Panc1 (cell line): Measurements from ENCODE around the gene FBXO31. TPM values are rescaled to one million over a fixed set of nuclear protein-coding genes. Genes with fewer than 3 reads are reported as not detected.

Experiments
- ATAC-seq: fragments of 200-7000 bp; cut with Tn5 transposase; 2 replicates; pipeline ENCODE4 v1.9.1; 2020; ENCODE audit warnings: mild to moderate bottlenecking, moderate library complexity
- BruUV-seq: library from RNA; stranded (reverse); fragments of 400-500 nt; replicated peaks from 2 replicates; lab custom pipeline; 2021; lab: Mats Ljungman, UMichigan
- CTCF ChIA-PET: fragments of 300-600 bp; sonication (Branson Sonifier 250); formaldehyde crosslinking; loops from one replicate; lab custom pipeline; 2022; ENCODE audit warnings: antibody characterized with exemption; lab: Charles Lee
- POLR2A ChIA-PET: fragments of 300-600 bp; sonication (Branson Sonifier 250); formaldehyde crosslinking; loops from one replicate; lab custom pipeline; 2022; ENCODE audit warnings: antibody characterized with exemption; lab: Charles Lee
- DNase-seq: peaks from one replicate; pipeline ENCODE4 v3.0.0-alpha.2; 2010; ENCODE audit warnings: low read depth, low spot score
- H3K27ac ChIP-seq: 2 replicates; pipeline ENCODE4 v1.5.1; 2011; ENCODE audit warnings: mild to moderate bottlenecking, low read length, inconsistent platforms
- H3K27me3 ChIP-seq: fragments of 200-500 bp; sonication (Bioruptor generic); 2 replicates; pipeline ENCODE4 v1.6.0; 2014; ENCODE audit warnings: low read length, inconsistent platforms; ENCODE audit not compliant: control insufficient read depth, insufficient read depth
- H3K36me3 ChIP-seq: fragments of 200-500 bp; sonication (Bioruptor generic); 2 replicates; pipeline ENCODE4 v1.5.1; 2014; ENCODE audit warnings: inconsistent platforms, mild to moderate bottlenecking, low read length, moderate library complexity; ENCODE audit not compliant: control insufficient read depth, insufficient read depth
- H3K4me1 ChIP-seq: 2 replicates; pipeline ENCODE4 v1.5.1; 2011; ENCODE audit warnings: inconsistent platforms, mild to moderate bottlenecking, low read length, moderate library complexity; ENCODE audit not compliant: control insufficient read depth, insufficient read depth
- H3K4me3 ChIP-seq, 2 experiments: 2 replicates each; pipeline ENCODE4 v1.5.1; 2011 to 2012; ENCODE audit warnings: low read depth in 2 of 2, low read length in 2 of 2, mild to moderate bottlenecking in 2 of 2, inconsistent platforms in 1 of 2, moderate library complexity in 1 of 2
- H3K9me3 ChIP-seq: fragments of 200-500 bp; sonication (Bioruptor generic); 2 replicates; pipeline ENCODE4 v1.5.1; 2014; ENCODE audit warnings: low read depth, mild to moderate bottlenecking, inconsistent platforms, low read length, moderate library complexity; ENCODE audit not compliant: control insufficient read depth, insufficient read depth
- POLR2AphosphoS5 ChIP-seq: IDR thresholded peaks from 2 replicates; pipeline ENCODE4 v1.6.1; 2012; ENCODE audit warnings: mild to moderate bottlenecking, low read depth, low read length, moderate library complexity
- SIN3A ChIP-seq: IDR thresholded peaks from 2 replicates; pipeline ENCODE4 v1.6.1; 2012; ENCODE audit warnings: low read depth, mild to moderate bottlenecking, low read length, moderate library complexity, borderline replicate concordance; ENCODE audit not compliant: insufficient read depth
- TCF7L2 ChIP-seq: IDR thresholded peaks from 2 replicates; pipeline ENCODE4 v1.6.1; 2011; ENCODE audit warnings: mild to moderate bottlenecking, low read depth, low read length, inconsistent platforms
- in situ Hi-C: cut with HindIII; loops from 2 replicates; pipeline ENCODE4 v1.10.0; 2016; ENCODE audit warnings: low sequenced_read_pairs, low pct_unique_long_range_greater_than_20kb
- intact Hi-C: fragments of 100-400 bp; cut with micrococcal nuclease; formaldehyde crosslinking; loops from one replicate; pipeline ENCODE4 v1.10.0; 2022; ENCODE audit not compliant: unreplicated experiment
- total RNA-seq: library from RNA; stranded (reverse); gene quantifications from one replicate; pipeline ENCODE4 v1.2.1, GENCODE V29; 2021; ENCODE audit not compliant: unreplicated experiment
- TF ChIP-seq, protein P1 (sequence below): fragments of 450-650 bp; IDR thresholded peaks from 2 replicates; pipeline ENCODE4 v1.5.1; 2017; ENCODE audit warnings: mild to moderate bottlenecking
- TF ChIP-seq, protein P2 (sequence below), 2 experiments: IDR thresholded peaks; 2 replicates each; pipeline ENCODE4 v1.6.1; 2011 to 2012; ENCODE audit warnings: low read depth in 2 of 2, control low read depth in 1 of 2, low read length in 1 of 2, mild to moderate bottlenecking in 1 of 2, moderate library complexity in 1 of 2; ENCODE audit not compliant: insufficient read depth in 1 of 2

The FBXO31 gene
- total RNA-seq, 1 experiment from 2014 or later = 22.4 TPM

DNA sequence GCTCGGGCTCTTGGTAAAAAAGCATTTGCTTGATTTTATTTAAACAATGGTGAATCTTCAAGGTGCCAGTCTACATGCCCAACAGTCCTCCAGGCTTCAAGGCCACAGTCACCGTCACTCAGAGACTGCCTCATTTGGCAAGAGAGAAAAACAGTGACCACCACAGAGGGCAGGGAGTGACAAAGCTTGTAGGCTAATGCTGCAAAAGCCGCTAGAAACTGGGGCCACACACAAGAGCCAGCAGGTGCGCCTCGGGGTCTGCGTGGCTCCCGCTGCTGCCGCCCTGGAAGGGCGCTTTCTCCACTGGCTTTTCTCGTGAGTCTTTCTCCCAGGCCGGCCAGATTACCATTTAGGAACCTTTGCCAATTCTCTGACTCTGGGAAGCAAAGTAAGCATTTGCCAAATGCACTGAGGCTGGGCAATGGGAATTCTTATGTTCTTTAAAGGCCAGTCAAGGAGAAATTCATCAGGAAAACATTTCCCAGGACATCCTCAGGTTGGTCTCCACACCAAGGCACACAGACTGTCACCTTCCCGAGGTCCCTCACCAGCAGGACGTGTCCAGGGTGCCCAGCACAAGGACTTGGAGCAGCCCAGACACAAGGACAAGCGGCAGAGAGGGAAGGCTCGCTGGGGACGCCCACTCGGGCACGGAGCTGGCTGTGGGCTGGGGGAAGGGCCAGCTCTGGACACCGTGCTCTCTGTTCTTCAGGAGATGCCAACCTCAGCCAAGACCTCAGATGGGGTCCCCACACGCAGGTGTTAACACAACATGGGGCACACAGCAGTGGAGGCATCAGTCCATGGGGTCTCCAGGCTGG, 53.9 kb downstream of the FBXO31 start:
- ChIA-PET CTCF (no interaction called here), POLR2A (no interaction called here)
- in situ Hi-C loops = no loop called here
- no TSS peak for BruUV-seq
- ATAC-seq (no peak), DNase-seq (no peak)
- TF ChIP-seq, protein P1, sequence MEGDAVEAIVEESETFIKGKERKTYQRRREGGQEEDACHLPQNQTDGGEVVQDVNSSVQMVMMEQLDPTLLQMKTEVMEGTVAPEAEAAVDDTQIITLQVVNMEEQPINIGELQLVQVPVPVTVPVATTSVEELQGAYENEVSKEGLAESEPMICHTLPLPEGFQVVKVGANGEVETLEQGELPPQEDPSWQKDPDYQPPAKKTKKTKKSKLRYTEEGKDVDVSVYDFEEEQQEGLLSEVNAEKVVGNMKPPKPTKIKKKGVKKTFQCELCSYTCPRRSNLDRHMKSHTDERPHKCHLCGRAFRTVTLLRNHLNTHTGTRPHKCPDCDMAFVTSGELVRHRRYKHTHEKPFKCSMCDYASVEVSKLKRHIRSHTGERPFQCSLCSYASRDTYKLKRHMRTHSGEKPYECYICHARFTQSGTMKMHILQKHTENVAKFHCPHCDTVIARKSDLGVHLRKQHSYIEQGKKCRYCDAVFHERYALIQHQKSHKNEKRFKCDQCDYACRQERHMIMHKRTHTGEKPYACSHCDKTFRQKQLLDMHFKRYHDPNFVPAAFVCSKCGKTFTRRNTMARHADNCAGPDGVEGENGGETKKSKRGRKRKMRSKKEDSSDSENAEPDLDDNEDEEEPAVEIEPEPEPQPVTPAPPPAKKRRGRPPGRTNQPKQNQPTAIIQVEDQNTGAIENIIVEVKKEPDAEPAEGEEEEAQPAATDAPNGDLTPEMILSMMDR = no peak
- TF ChIP-seq SIN3A (no peak), POLR2AphosphoS5 (no peak), TCF7L2 (no peak)
- TF ChIP-seq, protein P2, sequence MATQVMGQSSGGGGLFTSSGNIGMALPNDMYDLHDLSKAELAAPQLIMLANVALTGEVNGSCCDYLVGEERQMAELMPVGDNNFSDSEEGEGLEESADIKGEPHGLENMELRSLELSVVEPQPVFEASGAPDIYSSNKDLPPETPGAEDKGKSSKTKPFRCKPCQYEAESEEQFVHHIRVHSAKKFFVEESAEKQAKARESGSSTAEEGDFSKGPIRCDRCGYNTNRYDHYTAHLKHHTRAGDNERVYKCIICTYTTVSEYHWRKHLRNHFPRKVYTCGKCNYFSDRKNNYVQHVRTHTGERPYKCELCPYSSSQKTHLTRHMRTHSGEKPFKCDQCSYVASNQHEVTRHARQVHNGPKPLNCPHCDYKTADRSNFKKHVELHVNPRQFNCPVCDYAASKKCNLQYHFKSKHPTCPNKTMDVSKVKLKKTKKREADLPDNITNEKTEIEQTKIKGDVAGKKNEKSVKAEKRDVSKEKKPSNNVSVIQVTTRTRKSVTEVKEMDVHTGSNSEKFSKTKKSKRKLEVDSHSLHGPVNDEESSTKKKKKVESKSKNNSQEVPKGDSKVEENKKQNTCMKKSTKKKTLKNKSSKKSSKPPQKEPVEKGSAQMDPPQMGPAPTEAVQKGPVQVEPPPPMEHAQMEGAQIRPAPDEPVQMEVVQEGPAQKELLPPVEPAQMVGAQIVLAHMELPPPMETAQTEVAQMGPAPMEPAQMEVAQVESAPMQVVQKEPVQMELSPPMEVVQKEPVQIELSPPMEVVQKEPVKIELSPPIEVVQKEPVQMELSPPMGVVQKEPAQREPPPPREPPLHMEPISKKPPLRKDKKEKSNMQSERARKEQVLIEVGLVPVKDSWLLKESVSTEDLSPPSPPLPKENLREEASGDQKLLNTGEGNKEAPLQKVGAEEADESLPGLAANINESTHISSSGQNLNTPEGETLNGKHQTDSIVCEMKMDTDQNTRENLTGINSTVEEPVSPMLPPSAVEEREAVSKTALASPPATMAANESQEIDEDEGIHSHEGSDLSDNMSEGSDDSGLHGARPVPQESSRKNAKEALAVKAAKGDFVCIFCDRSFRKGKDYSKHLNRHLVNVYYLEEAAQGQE (IDR thresholded peaks at IDR 0.05; ENCODE audit: insufficient read depth in 1 of 2, low read depth in 2 of 2, low read length in 1 of 2) = no peak
- Histone ChIP-seq H3K36me3 (no peaks in the 10 kb centered on the region), H3K4me1 (no peaks in the 10 kb centered on the region), H3K4me3 (no peak overlapping the region), H3K27ac (no peak overlapping the region), H3K9me3 (no peaks in the 10 kb centered on the region), H3K27me3 (no peaks in the 10 kb centered on the region)
- intact Hi-C loops = no loop called here

DNA sequence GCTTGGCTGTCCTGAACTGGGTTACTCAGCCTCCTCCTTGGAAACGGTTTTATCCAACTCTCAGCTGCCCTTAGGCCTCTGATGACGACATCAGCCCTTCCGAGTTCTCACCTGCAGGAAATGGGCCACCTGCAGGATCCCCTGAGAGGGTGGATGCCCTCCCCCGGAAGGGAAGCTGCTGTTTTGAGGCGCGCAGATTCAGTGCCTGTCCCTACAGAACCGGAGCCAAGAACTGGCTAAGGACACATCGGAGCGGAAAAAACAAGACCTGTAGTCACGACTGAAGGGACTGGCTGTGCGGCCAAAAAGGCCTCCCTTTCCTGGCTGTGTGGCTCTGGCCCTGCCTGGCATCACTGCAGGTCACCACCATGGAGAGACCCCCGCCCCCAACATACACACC, 54.7 kb downstream of the FBXO31 start:
- CTCF ChIA-PET = no interaction called here
- Histone ChIP-seq H3K36me3 (no peaks in the 10 kb centered on the region), H3K4me3 (no peak overlapping the region), H3K9me3 (no peaks in the 10 kb centered on the region), H3K27ac (no peak overlapping the region), H3K27me3 (no peaks in the 10 kb centered on the region), H3K4me1 (no peaks in the 10 kb centered on the region)
- no TSS peak for BruUV-seq
- in situ Hi-C loops = no loop called here
- POLR2A ChIA-PET = no interaction called here
- intact Hi-C loops = no loop called here
- DNase-seq (no peak), ATAC-seq (no peak)
- TF ChIP-seq, protein P2 (IDR thresholded peaks at IDR 0.05; ENCODE audit: insufficient read depth in 1 of 2, low read depth in 2 of 2, low read length in 1 of 2) = no peak
- TF ChIP-seq, protein P1 = no peak
- no peak for TF ChIP-seq TCF7L2
